ENCODE results near the gene FAAP100.

DNA sequence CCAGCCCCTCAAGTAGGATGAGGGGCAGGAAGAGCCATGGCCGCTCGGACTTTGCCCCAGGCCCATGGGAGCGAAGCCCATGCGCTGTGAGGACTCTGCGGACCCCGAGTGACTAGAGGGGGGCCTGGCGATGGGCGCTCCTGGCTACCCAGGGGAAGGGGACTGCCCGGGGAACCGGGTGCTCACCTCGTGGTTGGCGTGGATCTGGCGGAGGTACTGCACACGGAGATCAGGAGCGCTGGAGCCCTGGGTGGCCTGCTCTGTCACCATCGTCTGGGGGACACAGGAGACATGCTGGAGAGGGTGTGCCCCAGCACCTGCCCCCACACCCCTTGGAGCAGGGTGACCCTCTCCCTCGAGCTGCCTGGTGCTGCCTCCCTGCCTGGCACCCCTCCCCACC lies 11.0 kb downstream of the FAAP100 start:
- TF ChIP-seq, protein P1, sequence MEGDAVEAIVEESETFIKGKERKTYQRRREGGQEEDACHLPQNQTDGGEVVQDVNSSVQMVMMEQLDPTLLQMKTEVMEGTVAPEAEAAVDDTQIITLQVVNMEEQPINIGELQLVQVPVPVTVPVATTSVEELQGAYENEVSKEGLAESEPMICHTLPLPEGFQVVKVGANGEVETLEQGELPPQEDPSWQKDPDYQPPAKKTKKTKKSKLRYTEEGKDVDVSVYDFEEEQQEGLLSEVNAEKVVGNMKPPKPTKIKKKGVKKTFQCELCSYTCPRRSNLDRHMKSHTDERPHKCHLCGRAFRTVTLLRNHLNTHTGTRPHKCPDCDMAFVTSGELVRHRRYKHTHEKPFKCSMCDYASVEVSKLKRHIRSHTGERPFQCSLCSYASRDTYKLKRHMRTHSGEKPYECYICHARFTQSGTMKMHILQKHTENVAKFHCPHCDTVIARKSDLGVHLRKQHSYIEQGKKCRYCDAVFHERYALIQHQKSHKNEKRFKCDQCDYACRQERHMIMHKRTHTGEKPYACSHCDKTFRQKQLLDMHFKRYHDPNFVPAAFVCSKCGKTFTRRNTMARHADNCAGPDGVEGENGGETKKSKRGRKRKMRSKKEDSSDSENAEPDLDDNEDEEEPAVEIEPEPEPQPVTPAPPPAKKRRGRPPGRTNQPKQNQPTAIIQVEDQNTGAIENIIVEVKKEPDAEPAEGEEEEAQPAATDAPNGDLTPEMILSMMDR (IDR thresholded peaks at IDR 0.05; ENCODE audit: poor library complexity, severe bottlenecking), result no peak
- TF ChIP-seq EZH2 (IDR thresholded peaks at IDR 0.05; ENCODE audit: borderline replicate concordance, insufficient read depth, low read length, poor library complexity, severe bottlenecking), result no peak
- TF ChIP-seq, protein P2, sequence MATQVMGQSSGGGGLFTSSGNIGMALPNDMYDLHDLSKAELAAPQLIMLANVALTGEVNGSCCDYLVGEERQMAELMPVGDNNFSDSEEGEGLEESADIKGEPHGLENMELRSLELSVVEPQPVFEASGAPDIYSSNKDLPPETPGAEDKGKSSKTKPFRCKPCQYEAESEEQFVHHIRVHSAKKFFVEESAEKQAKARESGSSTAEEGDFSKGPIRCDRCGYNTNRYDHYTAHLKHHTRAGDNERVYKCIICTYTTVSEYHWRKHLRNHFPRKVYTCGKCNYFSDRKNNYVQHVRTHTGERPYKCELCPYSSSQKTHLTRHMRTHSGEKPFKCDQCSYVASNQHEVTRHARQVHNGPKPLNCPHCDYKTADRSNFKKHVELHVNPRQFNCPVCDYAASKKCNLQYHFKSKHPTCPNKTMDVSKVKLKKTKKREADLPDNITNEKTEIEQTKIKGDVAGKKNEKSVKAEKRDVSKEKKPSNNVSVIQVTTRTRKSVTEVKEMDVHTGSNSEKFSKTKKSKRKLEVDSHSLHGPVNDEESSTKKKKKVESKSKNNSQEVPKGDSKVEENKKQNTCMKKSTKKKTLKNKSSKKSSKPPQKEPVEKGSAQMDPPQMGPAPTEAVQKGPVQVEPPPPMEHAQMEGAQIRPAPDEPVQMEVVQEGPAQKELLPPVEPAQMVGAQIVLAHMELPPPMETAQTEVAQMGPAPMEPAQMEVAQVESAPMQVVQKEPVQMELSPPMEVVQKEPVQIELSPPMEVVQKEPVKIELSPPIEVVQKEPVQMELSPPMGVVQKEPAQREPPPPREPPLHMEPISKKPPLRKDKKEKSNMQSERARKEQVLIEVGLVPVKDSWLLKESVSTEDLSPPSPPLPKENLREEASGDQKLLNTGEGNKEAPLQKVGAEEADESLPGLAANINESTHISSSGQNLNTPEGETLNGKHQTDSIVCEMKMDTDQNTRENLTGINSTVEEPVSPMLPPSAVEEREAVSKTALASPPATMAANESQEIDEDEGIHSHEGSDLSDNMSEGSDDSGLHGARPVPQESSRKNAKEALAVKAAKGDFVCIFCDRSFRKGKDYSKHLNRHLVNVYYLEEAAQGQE (IDR thresholded peaks at IDR 0.05; ENCODE audit: borderline replicate concordance), result no peak
